ENCODE data around the gene SH3RF3.

- no peak for TF ChIP-seq EP300 (IDR thresholded peaks at IDR 0.05)
- TF ChIP-seq, protein P1, sequence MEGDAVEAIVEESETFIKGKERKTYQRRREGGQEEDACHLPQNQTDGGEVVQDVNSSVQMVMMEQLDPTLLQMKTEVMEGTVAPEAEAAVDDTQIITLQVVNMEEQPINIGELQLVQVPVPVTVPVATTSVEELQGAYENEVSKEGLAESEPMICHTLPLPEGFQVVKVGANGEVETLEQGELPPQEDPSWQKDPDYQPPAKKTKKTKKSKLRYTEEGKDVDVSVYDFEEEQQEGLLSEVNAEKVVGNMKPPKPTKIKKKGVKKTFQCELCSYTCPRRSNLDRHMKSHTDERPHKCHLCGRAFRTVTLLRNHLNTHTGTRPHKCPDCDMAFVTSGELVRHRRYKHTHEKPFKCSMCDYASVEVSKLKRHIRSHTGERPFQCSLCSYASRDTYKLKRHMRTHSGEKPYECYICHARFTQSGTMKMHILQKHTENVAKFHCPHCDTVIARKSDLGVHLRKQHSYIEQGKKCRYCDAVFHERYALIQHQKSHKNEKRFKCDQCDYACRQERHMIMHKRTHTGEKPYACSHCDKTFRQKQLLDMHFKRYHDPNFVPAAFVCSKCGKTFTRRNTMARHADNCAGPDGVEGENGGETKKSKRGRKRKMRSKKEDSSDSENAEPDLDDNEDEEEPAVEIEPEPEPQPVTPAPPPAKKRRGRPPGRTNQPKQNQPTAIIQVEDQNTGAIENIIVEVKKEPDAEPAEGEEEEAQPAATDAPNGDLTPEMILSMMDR (IDR thresholded peaks at IDR 0.05), result no peak
These were observed 364.4 kb downstream of the SH3RF3 start for GRCh38 chr2:109493176-109493935.

Measured in upper lobe of left lung (tissue), 4 donors.